ENCODE data around the gene CPS1. TPM values are rescaled to one million over a fixed set of nuclear protein-coding genes. Genes with fewer than 3 reads are reported as not detected.

CPS1 gene
- total RNA-seq = 1 to 10 TPM; 2.7 to 3.0 TPM
- long read RNA-seq, partial matches to known transcripts = 0 of 1 reads
- long read RNA-seq, other reads (novel, unspliced or antisense) = 1 of 1 reads

- intact Hi-C loops (cut with DNase I) = no loop called here
- DNase-seq (no peak), ATAC-seq (no peak)
These were observed at the start of gene CPS1 for GRCh38 chr2:210556329-210556980. TSS of gene CPS1 (plus strand) at chr2:210556599. CDS start at chr2:210556734, 135 bp downstream.

GRCh38 chr2:210515911-210516310, 40.5 kb upstream of the CPS1 start:
- ATAC-seq (no peak), DNase-seq (no peak)
- intact Hi-C loops (cut with DNase I) = no loop called here

GRCh38 chr2:210517264-210517663, 39.1 kb upstream of the CPS1 start:
- ATAC-seq (no peak), DNase-seq (no peak)
- intact Hi-C loops (cut with DNase I) = no loop called here

- no peak for DNase-seq
- intact Hi-C loops (cut with DNase I) = no loop called here
- no peak for ATAC-seq
These were observed 36.8 kb upstream of the CPS1 start for GRCh38 chr2:210519594-210519993.

- ATAC-seq = no peak
- intact Hi-C loops (cut with DNase I) = no loop called here
- DNase-seq = no peak
These were observed 34.0 kb upstream of the CPS1 start for GRCh38 chr2:210522399-210522798.

- ATAC-seq (no peak), DNase-seq (no peak)
- intact Hi-C loops (cut with DNase I) = no loop called here
These were observed 32.6 kb upstream of the CPS1 start for GRCh38 chr2:210523650-210524289.

GRCh38 chr2:210524533-210524932, 31.9 kb upstream of the CPS1 start:
- intact Hi-C loops (cut with DNase I) = no loop called here
- no peak for DNase-seq
- ATAC-seq = no peak

- DNase-seq (no peak), ATAC-seq (no peak)
- intact Hi-C loops (cut with DNase I) = no loop called here
These were observed 29.1 kb upstream of the CPS1 start for GRCh38 chr2:210527286-210527685.

GRCh38 chr2:210528716-210529115, 27.7 kb upstream of the CPS1 start:
- ATAC-seq = no peak
- intact Hi-C loops (cut with DNase I) = no loop called here
- DNase-seq = no peak

- intact Hi-C loops (cut with DNase I) = no loop called here
- no peak for DNase-seq
- no peak for ATAC-seq
These were observed 25.3 kb upstream of the CPS1 start for GRCh38 chr2:210531050-210531449.

- intact Hi-C loops (cut with DNase I) = no loop called here
- ATAC-seq = no peak
- DNase-seq = no peak
These were observed 24.9 kb upstream of the CPS1 start for GRCh38 chr2:210531482-210531881.

- ATAC-seq (no peak), DNase-seq (no peak)
- intact Hi-C loops (cut with DNase I) = no loop called here
These were observed 23.0 kb upstream of the CPS1 start for GRCh38 chr2:210533389-210533788.

- no peak for ATAC-seq
- intact Hi-C loops (cut with DNase I) = no loop called here
- no peak for DNase-seq
These were observed 21.5 kb upstream of the CPS1 start for GRCh38 chr2:210534879-210535278.

- intact Hi-C loops (cut with DNase I) = no loop called here
- DNase-seq (no peak), ATAC-seq (no peak)
These were observed 19.3 kb upstream of the CPS1 start for GRCh38 chr2:210536973-210537650.

GRCh38 chr2:210539035-210539434, 17.4 kb upstream of the CPS1 start:
- intact Hi-C loops (cut with DNase I) = no loop called here
- no peak for ATAC-seq
- DNase-seq = no peak

GRCh38 chr2:210539578-210540416, 16.6 kb upstream of the CPS1 start:
- DNase-seq (no peak), ATAC-seq (no peak)
- intact Hi-C loops (cut with DNase I) = no loop called here

GRCh38 chr2:210540471-210540870, 15.9 kb upstream of the CPS1 start:
- intact Hi-C loops (cut with DNase I) = no loop called here
- ATAC-seq = no peak
- no peak for DNase-seq

GRCh38 chr2:210540900-210541289, 15.5 kb upstream of the CPS1 start:
- DNase-seq (no peak), ATAC-seq (no peak)
- intact Hi-C loops (cut with DNase I) = no loop called here

GRCh38 chr2:210541290-210541902, 15.0 kb upstream of the CPS1 start:
- DNase-seq = no peak
- intact Hi-C loops (cut with DNase I) = no loop called here
- no peak for ATAC-seq
